Measurements from ENCODE around the gene LCN15. TPM values are rescaled to one million over a fixed set of nuclear protein-coding genes. Genes with fewer than 3 reads are reported as not detected.

LCN15 gene
- total and polyA plus RNA-seq, 10 of the 15 experiments (the other 5 are each of a cell fraction or from before 2014, with no cell fraction given), result 0.37 to 0.50 TPM; not detected in 8

GRCh38 chr9:136782452-136782851 is 18.1 kb upstream of the LCN15 start:
- no TSS peak for BruUV-seq (replicated peaks)
- in situ Hi-C loops (cut with MboI), result no loop called here
- no peak for DNase-seq (ENCODE audit: low read depth, low spot score)
- TF ChIP-seq E2F8 (IDR thresholded peaks at IDR 0.05; ENCODE audit: low read depth, partially characterized antibody) (no peak), SMAD1 (IDR thresholded peaks at IDR 0.05; ENCODE audit: low read depth, partially characterized antibody) (no peak), POLR2AphosphoS5 (IDR thresholded peaks at IDR 0.05; ENCODE audit: low read length) (no peak), USF1 (IDR thresholded peaks at IDR 0.05; ENCODE audit: borderline replicate concordance, extremely low read length, insufficient read depth, low read depth, low read length) (no peak), NR2C2 (IDR thresholded peaks at IDR 0.05; ENCODE audit: borderline replicate concordance, control insufficient read depth, insufficient read length, low read depth) (no peak)
- TF ChIP-seq, protein P1, sequence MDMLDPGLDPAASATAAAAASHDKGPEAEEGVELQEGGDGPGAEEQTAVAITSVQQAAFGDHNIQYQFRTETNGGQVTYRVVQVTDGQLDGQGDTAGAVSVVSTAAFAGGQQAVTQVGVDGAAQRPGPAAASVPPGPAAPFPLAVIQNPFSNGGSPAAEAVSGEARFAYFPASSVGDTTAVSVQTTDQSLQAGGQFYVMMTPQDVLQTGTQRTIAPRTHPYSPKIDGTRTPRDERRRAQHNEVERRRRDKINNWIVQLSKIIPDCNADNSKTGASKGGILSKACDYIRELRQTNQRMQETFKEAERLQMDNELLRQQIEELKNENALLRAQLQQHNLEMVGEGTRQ (IDR thresholded peaks at IDR 0.05; ENCODE audit: borderline replicate concordance, low read depth, low read length), result no peak
- ChIA-PET CTCF (interaction anchor here (0.6 to 13.1 kb wide), 3 partner anchors 13 to 253 kb away, joined by 3 to 163 read pairs (median 3); no protein-coding TSS in a partner anchor), RAD21 (ENCODE audit: unreplicated experiment) (interaction anchor here (1.6 kb wide), 1 partner anchor 16 kb away, joined by 4 read pairs; no protein-coding TSS in a partner anchor), SMC1A (ENCODE audit: uncharacterized antibody, unreplicated experiment) (interaction anchor here (1.1 kb wide), 1 partner anchor 14 kb away, joined by 3 read pairs; no protein-coding TSS in a partner anchor), POLR2A (interaction anchor here (0.6 kb wide), 2 partner anchors 8 to 264 kb away, joined by 3 to 4 read pairs; partner anchors contain the start of gene TMEM141)
- H4K20me1 ChIP-seq (ENCODE audit: control insufficient read depth, insufficient read depth), result no peaks in the 10 kb centered on the region
- H3K27ac ChIP-seq (ENCODE audit: control insufficient read depth, insufficient read depth), result no peak overlapping the region
- H3K79me2 ChIP-seq (ENCODE audit: control insufficient read depth, insufficient read depth, low read length), result no peaks in the 10 kb centered on the region
- no peak overlapping the region for H3K4me2 ChIP-seq (ENCODE audit: control insufficient read depth, insufficient read depth)
- no peak overlapping the region for H2AFZ ChIP-seq (ENCODE audit: control insufficient read depth, low read depth, low read length)
- no peak for ATAC-seq
- H3K4me3 ChIP-seq, result no peak overlapping the region
- no peak for FAIRE-seq
- intact Hi-C loops (cut with micrococcal nuclease; ENCODE audit: unreplicated experiment), result no loop called here
- no peak overlapping the region for H3K9ac ChIP-seq (ENCODE audit: control insufficient read depth, insufficient read depth, low read length)
- no peaks in the 10 kb centered on the region for H3K36me3 ChIP-seq (ENCODE audit: control insufficient read depth in 2 of 2, insufficient read depth in 2 of 2, low read length in 1 of 2)
- no peaks in the 10 kb centered on the region for H3K9me3 ChIP-seq (replicated peaks; ENCODE audit: control insufficient read depth, insufficient read depth, low read length)
- no peaks in the 10 kb centered on the region; the same call in 1 of the 2 replicates for H3K4me1 ChIP-seq (ENCODE audit: control insufficient read depth, insufficient read depth, low read length)
- 51% methylated on average over 3 of the region's 3 CpGs for WGBS (ENCODE audit: insufficient coverage, insufficient replicate concordance, low lambda C conversion rate, missing lambda C conversion rate)
- H3K27me3 ChIP-seq (replicated peaks in 1 of 2; ENCODE audit: control insufficient read depth in 2 of 2, insufficient read depth in 2 of 2, low read length in 1 of 2), result peaks cover 0 to 1% of the 10 kb centered on the region in 2 experiments; a peak in 1 of 4 replicates
